K562 (cell line): ENCODE results near the gene MAP1LC3B. TPM values are rescaled to one million over a fixed set of nuclear protein-coding genes. Genes with fewer than 3 reads are reported as not detected.

Source experiments
- AFF1 ChIP-seq, 2 experiments: fragments of 450-650 bp; IDR thresholded peaks; 2 replicates each; pipeline ENCODE4 v1.6.1; 2018; ENCODE audit warnings: mild to moderate bottlenecking in 2 of 2, low read depth in 1 of 2; ENCODE audit not compliant: partially characterized antibody in 2 of 2
- CHAMP1 ChIP-seq: fragments of 450-650 bp; IDR thresholded peaks from 2 replicates; pipeline ENCODE4 v1.6.1; 2016; ENCODE audit warnings: mild to moderate bottlenecking
- CTCF ChIP-seq, 3 experiments: IDR thresholded peaks in 2 of 3; conservative IDR thresholded peaks in 1 of 3; 2 replicates each; pipeline ENCODE4 v1.5.1; 2011 to 2012; ENCODE audit warnings: low read length in 3 of 3, mild to moderate bottlenecking in 3 of 3, control low read depth in 2 of 3, improper control_type of control experiment in 1 of 3, inconsistent platforms in 1 of 3, low read depth in 1 of 3, mixed read lengths in 1 of 3, moderate library complexity in 1 of 3; ENCODE audit not compliant: insufficient read depth in 2 of 3
- ERF ChIP-seq: fragments of 450-650 bp; formaldehyde crosslinking; IDR thresholded peaks from 2 replicates; pipeline ENCODE4 v1.4.0; 2020; ENCODE audit warnings: mild to moderate bottlenecking, mixed read lengths
- GTF2E2 ChIP-seq: fragments of 200-800 bp; sonication (Bioruptor generic); IDR thresholded peaks from 2 replicates; pipeline ENCODE4 v1.6.1; 2016; ENCODE audit warnings: missing genetic modification characterization, missing compliant biosample characterization
- HDGF ChIP-seq: fragments of 450-650 bp; IDR thresholded peaks from 2 replicates; pipeline ENCODE4 v1.6.1; 2016
- HNRNPLL ChIP-seq: fragments of 200-400 bp; formaldehyde crosslinking; IDR thresholded peaks from 2 replicates; pipeline ENCODE4 v1.6.1; 2017; ENCODE audit warnings: low read length, low read depth, mild to moderate bottlenecking; ENCODE audit not compliant: poor library complexity, severe bottlenecking
- KHSRP ChIP-seq: fragments of 450-650 bp; IDR thresholded peaks from 2 replicates; pipeline ENCODE4 v1.6.1; 2017
- KLF10 ChIP-seq: fragments of 250-450 bp; sonication (Bioruptor Pico); IDR thresholded peaks from 2 replicates; pipeline ENCODE4 v1.6.1; 2021; ENCODE audit warnings: matching md5 sums
- NEUROD1 ChIP-seq: fragments of 150-350 bp; IDR thresholded peaks from 2 replicates; pipeline ENCODE4 v1.6.1; 2014; ENCODE audit warnings: borderline replicate concordance, low read length, low read depth; ENCODE audit not compliant: partially characterized antibody
- PHB ChIP-seq: fragments of 250-450 bp; sonication (Bioruptor Pico); IDR thresholded peaks from 2 replicates; pipeline ENCODE4 v1.5.0; 2021
- POLR2H ChIP-seq: IDR thresholded peaks from 2 replicates; pipeline ENCODE4 v1.6.1; 2016; ENCODE audit warnings: missing genetic modification characterization, low read depth, mild to moderate bottlenecking, control low read depth, missing compliant biosample characterization, moderate library complexity
- RUNX1 ChIP-seq: sonication (generic); IDR thresholded peaks from 2 replicates; pipeline ENCODE4 v1.6.1; 2016; ENCODE audit warnings: antibody characterized with exemption, low read depth
- SRF ChIP-seq, 2 experiments: fragments of 250-450, 450-650 bp in 1 of 2; sonication (Bioruptor Pico) in 1 of 2; sonication (generic) in 1 of 2; formaldehyde crosslinking; IDR thresholded peaks; 2 replicates each; pipeline versions ENCODE4 v1.5.0 to v1.5.1; 2020 to 2022; ENCODE audit warnings: mild to moderate bottlenecking in 1 of 2, missing genetic modification reagents in 1 of 2
- TARDBP ChIP-seq: fragments of 450-650 bp; IDR thresholded peaks from 2 replicates; pipeline ENCODE4 v1.6.1; 2016
- TCF7 ChIP-seq: sonication (generic); IDR thresholded peaks from 2 replicates; pipeline ENCODE4 v1.6.1; 2016; ENCODE audit warnings: antibody characterized with exemption, borderline replicate concordance
- ZKSCAN1 ChIP-seq: fragments of 150-350 bp; IDR thresholded peaks from 2 replicates; pipeline ENCODE4 v1.6.1; 2016; ENCODE audit warnings: low read depth, low read length
- ZKSCAN3 ChIP-seq: fragments of 250-450 bp; sonication (Bioruptor Pico); IDR thresholded peaks from 2 replicates; pipeline ENCODE4 v1.4.0; 2020
- ZNF347 ChIP-seq: fragments of 450-650 bp; formaldehyde crosslinking; IDR thresholded peaks from 2 replicates; pipeline ENCODE4 v1.4.0; 2020; ENCODE audit warnings: low read depth, mild to moderate bottlenecking, moderate library complexity
- ZNF551 ChIP-seq: fragments of 250-450 bp; sonication (Bioruptor Pico); IDR thresholded peaks from 2 replicates; pipeline ENCODE4 v1.5.0; 2021; ENCODE audit warnings: mild to moderate bottlenecking, moderate library complexity
- ZNF668 ChIP-seq: fragments of 250-450 bp; sonication (Bioruptor Pico); IDR thresholded peaks from 2 replicates; pipeline ENCODE4 v1.8.0; 2022; ENCODE audit warnings: mild to moderate bottlenecking, inconsistent platforms
- polyA plus RNA-seq, 8 experiments: library from polyadenylated mRNA; depleted of rRNA in 4 of 8; stranded (reverse) in 5 of 8; unstranded in 3 of 8; fragments of >200 nt; fragmentation: Nextera tagmentation in 2 of 8; fragmentation: Illumina TruSeq in 1 of 8; extraction: Ambion mirVana in 2 of 8; extraction: Trizol in 1 of 8; gene quantifications; 2 replicates each; pipeline versions ENCODE4 v1.2.1 to v1.2.3, GENCODE V29; 2011 to 2014; ENCODE audit warnings: inconsistent platforms in 1 of 8, missing spikeins in 1 of 8
- total RNA-seq, 7 experiments: library from RNA; depleted of rRNA in 6 of 7; stranded (reverse); fragments of >200 nt in 6 of 7; fragmentation: Illumina TruSeq in 2 of 7; extraction: Trizol in 2 of 7; gene quantifications; 2 replicates each; pipeline versions ENCODE4 v1.2.1 to v1.2.3, GENCODE V29; 2011 to 2021; ENCODE audit warnings: low replicate concordance in 1 of 7

MAP1LC3B gene
- total and polyA plus RNA-seq, 9 of the 15 experiments (the other 6 are each of a cell fraction or from before 2014, with no cell fraction given), result 16.0 to 81.5 (median 36.7) TPM

GRCh38 chr16:87383505-87384161 lies 8.5 kb upstream of the MAP1LC3B start, which contains the start of gene FBXO31 (continued):
- TF ChIP-seq SRF (CRISPR knock-in tag; IDR thresholded peaks at IDR 0.05) (no peak), ZNF668 (CRISPR knock-in tag) (no peak), NEUROD1 (no peak), ZNF551 (no peak), TARDBP (no peak), RUNX1 (no peak; the same call in 1 of the 2 replicates), HNRNPLL (peak; percentile 61), AFF1 (IDR thresholded peaks at IDR 0.05; ENCODE audit: low read depth in 1 of 2, partially characterized antibody in 2 of 2) (peak in 1 of 2 experiments; percentile 63), ZNF347 (CRISPR knock-in tag) (no peak), CTCF (IDR thresholded peaks at IDR 0.05 in 2 of 3, conservative IDR thresholded peaks at IDR 0.05 in 1 of 3; ENCODE audit: insufficient read depth in 2 of 3, low read depth in 1 of 3, low read length in 3 of 3) (peak in 2 of 3 experiments; percentile 1 to 24; a peak in 2 of 6 replicates), ZKSCAN1 (0 out of 2 replicates have a peak, but pooled peaks have one; percentile 10), ERF (CRISPR knock-in tag) (peak; percentile 61; the same call in 1 of the 2 replicates), ZKSCAN3 (CRISPR knock-in tag) (no peak), CHAMP1 (peak; percentile 22; the same call in 1 of the 2 replicates), PHB (no peak), POLR2H (tag) (peak; percentile 99), KLF10 (CRISPR knock-in tag) (no peak), HDGF (no peak), GTF2E2 (tag) (no peak), TCF7 (no peak), KHSRP (no peak)
